Suprapubic skin (tissue), 4 donors: Measurements from ENCODE around the gene VPS13C.

Source experiments
- EP300 ChIP-seq: sonication (generic); formaldehyde crosslinking; IDR thresholded peaks from one replicate; pipeline ENCODE4 v1.6.1; 2017; ENCODE audit warnings: antibody characterized with exemption
- POLR2A ChIP-seq, 2 donors: fragments of 450-650 bp; IDR thresholded peaks; one replicate each; pipeline ENCODE4 v1.6.1; 2017; ENCODE audit warnings: antibody characterized with exemption in 2 of 2, mild to moderate bottlenecking in 2 of 2, moderate library complexity in 2 of 2
- POLR2AphosphoS5 ChIP-seq, 3 donors: sonication (generic); formaldehyde crosslinking; IDR thresholded peaks; one replicate each; pipeline ENCODE4 v1.6.1; 2017; ENCODE audit warnings: antibody characterized with exemption in 3 of 3
- TF ChIP-seq, protein P1 (sequence below), 2 donors: fragments of 200-600 bp in 1 of 2; fragments of 450-650 bp in 1 of 2; sonication (generic) in 1 of 2; IDR thresholded peaks; one replicate each; pipeline ENCODE4 v1.5.1; 2016 to 2019; ENCODE audit warnings: antibody characterized with exemption in 2 of 2, mild to moderate bottlenecking in 1 of 2, moderate library complexity in 1 of 2

DNA sequence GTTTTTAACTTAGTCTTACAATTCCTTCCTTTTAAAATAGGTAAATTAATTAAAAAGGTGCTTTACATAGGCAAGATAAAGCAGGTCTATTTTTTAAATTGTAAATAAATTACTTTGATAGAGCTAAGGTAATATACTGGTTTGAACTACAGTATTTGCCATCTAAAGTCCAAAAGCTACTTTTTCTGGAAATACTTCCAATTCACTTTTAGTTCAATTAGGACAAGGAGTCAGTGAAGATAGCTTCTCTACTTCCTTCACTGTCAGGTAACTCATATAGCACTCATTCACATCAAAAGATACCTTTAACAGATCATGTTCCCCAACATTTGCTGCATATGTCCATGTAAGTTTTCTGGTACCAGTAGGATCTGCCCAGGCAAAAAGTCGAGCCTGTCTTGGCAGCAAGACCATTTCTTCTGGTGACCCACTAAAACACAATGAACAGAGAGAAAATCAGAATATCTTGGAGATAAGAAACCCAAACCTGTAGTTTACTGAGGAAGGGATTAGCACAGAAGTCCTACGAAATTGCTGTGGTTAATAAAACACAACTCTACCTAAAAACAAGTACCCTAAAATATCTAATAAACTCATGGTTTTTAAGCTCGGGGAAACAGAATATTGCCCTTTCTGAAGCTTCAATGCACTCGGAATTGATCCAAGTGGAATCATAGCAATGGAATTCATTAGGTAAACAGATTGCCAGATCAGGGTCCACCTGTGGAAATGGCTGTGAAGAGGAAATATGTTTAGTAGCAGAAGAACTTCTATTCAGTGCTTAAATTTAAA, 153.1 kb downstream of the VPS13C start:
- no peak for TF ChIP-seq POLR2AphosphoS5 (IDR thresholded peaks at IDR 0.05)
- TF ChIP-seq POLR2A (IDR thresholded peaks at IDR 0.05): no peak
- TF ChIP-seq, protein P1, sequence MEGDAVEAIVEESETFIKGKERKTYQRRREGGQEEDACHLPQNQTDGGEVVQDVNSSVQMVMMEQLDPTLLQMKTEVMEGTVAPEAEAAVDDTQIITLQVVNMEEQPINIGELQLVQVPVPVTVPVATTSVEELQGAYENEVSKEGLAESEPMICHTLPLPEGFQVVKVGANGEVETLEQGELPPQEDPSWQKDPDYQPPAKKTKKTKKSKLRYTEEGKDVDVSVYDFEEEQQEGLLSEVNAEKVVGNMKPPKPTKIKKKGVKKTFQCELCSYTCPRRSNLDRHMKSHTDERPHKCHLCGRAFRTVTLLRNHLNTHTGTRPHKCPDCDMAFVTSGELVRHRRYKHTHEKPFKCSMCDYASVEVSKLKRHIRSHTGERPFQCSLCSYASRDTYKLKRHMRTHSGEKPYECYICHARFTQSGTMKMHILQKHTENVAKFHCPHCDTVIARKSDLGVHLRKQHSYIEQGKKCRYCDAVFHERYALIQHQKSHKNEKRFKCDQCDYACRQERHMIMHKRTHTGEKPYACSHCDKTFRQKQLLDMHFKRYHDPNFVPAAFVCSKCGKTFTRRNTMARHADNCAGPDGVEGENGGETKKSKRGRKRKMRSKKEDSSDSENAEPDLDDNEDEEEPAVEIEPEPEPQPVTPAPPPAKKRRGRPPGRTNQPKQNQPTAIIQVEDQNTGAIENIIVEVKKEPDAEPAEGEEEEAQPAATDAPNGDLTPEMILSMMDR (IDR thresholded peaks at IDR 0.05): no peak
- TF ChIP-seq EP300: no peak
